K562 (cell line): ENCODE measurements around the gene MVB12B.

Experiments used
- FOXM1 ChIP-seq, 2 experiments: fragments of 450-650 bp in 1 of 2; sonication (generic) in 1 of 2; formaldehyde crosslinking in 1 of 2; IDR thresholded peaks; 2 replicates each; pipeline versions ENCODE4 v1.6.1 to v1.9.0; 2017 to 2022; ENCODE audit warnings: low read depth in 2 of 2, mild to moderate bottlenecking in 2 of 2, missing genetic modification reagents in 1 of 2, moderate library complexity in 1 of 2
- HNRNPH1 ChIP-seq: fragments of 200-400 bp; formaldehyde crosslinking; optimal IDR thresholded peaks from 2 replicates; pipeline ENCODE3; 2017; ENCODE audit warnings: low read depth, mild to moderate bottlenecking, low read length, moderate library complexity
- RB1 ChIP-seq: fragments of 450-650 bp; IDR thresholded peaks from 2 replicates; pipeline ENCODE4 v1.6.1; 2017; ENCODE audit warnings: low read depth, mild to moderate bottlenecking
- RFX5 ChIP-seq: IDR thresholded peaks from 2 replicates; pipeline ENCODE4 v1.6.1; 2011; ENCODE audit warnings: low read depth, mild to moderate bottlenecking, improper control_type of control experiment, low read length
- ZNF3 ChIP-seq: fragments of 250-450 bp; sonication (Bioruptor Pico); IDR thresholded peaks from 2 replicates; pipeline ENCODE4 v1.5.0; 2021; ENCODE audit warnings: mild to moderate bottlenecking, moderate library complexity

DNA sequence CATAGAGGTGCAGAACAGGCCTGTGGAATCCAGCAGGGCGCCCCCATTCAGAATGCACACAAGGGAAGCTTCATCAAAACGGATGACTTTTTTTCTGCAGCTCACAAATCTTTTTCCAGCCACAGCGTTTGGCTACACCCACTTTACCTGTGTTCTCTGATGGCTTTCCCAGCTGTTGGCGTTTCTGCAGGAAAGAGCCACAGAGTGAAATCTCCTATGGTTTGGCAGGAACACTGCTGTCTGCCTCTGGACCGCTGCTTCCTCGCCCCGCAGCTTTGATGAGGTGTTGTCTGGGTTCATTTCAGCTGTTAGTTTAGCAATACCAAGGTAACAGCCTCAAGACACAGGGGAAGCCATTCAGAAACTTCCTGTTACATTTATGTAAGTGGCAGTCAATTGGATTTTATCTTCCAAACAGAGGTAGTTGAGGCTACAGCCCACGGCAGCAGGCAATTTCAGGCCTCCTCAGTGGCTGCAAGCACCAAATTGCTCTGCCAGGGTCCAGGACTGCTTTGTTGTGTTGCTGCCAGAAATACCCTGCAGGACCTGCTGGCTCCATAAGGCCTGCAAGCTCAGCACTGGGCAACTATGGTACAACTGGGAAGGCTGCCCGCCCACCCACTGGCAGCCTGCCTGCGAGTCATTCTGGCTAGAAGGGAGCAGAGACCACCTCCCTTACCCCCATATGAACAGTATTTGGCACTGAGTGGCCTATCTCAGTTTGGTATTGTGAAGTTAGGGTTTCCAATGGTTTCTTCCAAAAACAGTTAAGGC is 96.7 kb downstream of the MVB12B start:
- TF ChIP-seq FOXM1 (IDR thresholded peaks at IDR 0.05; ENCODE audit: low read depth) (no peak), FOXM1 (CRISPR knock-in tag; IDR thresholded peaks at IDR 0.05; ENCODE audit: low read depth) (no peak), RFX5 (no peak), ZNF3 (no peak), RB1 (no peak), HNRNPH1 (no peak)
